Iris pigment epithelial cell (primary cell): ENCODE data around the gene PRKCD.

ENCODE experiments used
- DNase-seq: peaks from one replicate; pipeline ENCODE4 v3.0.0-alpha.2; 2011; ENCODE audit warnings: low read depth

PRKCD gene

GRCh38 chr3:53190659-53191058 lies 29.6 kb downstream of the PRKCD start:
- no peak for DNase-seq

- DNase-seq = no peak
Observed at GRCh38 chr3:53191836-53192480, 30.9 kb downstream of the PRKCD start.

GRCh38 chr3:53192608-53193007 lies 31.6 kb downstream of the PRKCD start:
- DNase-seq = no peak

GRCh38 chr3:53193466-53194209 lies 32.6 kb downstream of the PRKCD start:
- DNase-seq = peak; percentile 26

- peak; percentile 75 for DNase-seq
Observed at GRCh38 chr3:53194210-53195065, 33.4 kb downstream of the PRKCD start.

GRCh38 chr3:53195066-53195450 lies 34.0 kb downstream of the PRKCD start:
- DNase-seq = no peak

GRCh38 chr3:53195602-53196574 lies 34.9 kb downstream of the PRKCD start:
- peak; percentile 24 for DNase-seq

GRCh38 chr3:53196575-53197407 lies 35.8 kb downstream of the PRKCD start:
- DNase-seq = peak; percentile 59

- no peak for DNase-seq
Observed at GRCh38 chr3:53198256-53198977, 37.4 kb downstream of the PRKCD start.

GRCh38 chr3:53198996-53199395 lies 38.0 kb downstream of the PRKCD start:
- no peak for DNase-seq

- no peak for DNase-seq
Observed at GRCh38 chr3:53199834-53200233, 38.8 kb downstream of the PRKCD start.

- no peak for DNase-seq
Observed at GRCh38 chr3:53200501-53201498, 39.8 kb downstream of the PRKCD start.

- DNase-seq = no peak
Observed at GRCh38 chr3:53202331-53203015, 41.5 kb downstream of the PRKCD start.

GRCh38 chr3:53211706-53212702 lies 51.0 kb downstream of the PRKCD start:
- no peak for DNase-seq

- DNase-seq = no peak
Observed at GRCh38 chr3:53213276-53213675, 52.3 kb downstream of the PRKCD start.

- peak; percentile 19 for DNase-seq
Observed at GRCh38 chr3:53215816-53216215, 54.8 kb downstream of the PRKCD start.

GRCh38 chr3:53216723-53217122 lies 55.7 kb downstream of the PRKCD start:
- DNase-seq = no peak
